Left hindlimb (tissue), 1 donor: ENCODE data around the gene SPIRE2.
"Not testable (repeated sequence)": the region's sequence is repeated elsewhere in the genome, so short reads cannot be mapped to it uniquely, and the experiment has no call there.

ENCODE experiments used
- DNase-seq: peaks from one replicate; pipeline ENCODE4 v3.0.0-alpha.2; 2018

Gene SPIRE2, protein sequence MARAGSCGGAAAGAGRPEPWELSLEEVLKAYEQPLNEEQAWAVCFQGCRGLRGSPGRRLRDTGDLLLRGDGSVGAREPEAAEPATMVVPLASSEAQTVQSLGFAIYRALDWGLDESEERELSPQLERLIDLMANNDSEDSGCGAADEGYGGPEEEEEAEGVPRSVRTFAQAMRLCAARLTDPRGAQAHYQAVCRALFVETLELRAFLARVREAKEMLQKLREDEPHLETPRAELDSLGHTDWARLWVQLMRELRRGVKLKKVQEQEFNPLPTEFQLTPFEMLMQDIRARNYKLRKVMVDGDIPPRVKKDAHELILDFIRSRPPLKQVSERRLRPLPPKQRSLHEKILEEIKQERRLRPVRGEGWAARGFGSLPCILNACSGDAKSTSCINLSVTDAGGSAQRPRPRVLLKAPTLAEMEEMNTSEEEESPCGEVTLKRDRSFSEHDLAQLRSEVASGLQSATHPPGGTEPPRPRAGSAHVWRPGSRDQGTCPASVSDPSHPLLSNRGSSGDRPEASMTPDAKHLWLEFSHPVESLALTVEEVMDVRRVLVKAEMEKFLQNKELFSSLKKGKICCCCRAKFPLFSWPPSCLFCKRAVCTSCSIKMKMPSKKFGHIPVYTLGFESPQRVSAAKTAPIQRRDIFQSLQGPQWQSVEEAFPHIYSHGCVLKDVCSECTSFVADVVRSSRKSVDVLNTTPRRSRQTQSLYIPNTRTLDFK

DNA sequence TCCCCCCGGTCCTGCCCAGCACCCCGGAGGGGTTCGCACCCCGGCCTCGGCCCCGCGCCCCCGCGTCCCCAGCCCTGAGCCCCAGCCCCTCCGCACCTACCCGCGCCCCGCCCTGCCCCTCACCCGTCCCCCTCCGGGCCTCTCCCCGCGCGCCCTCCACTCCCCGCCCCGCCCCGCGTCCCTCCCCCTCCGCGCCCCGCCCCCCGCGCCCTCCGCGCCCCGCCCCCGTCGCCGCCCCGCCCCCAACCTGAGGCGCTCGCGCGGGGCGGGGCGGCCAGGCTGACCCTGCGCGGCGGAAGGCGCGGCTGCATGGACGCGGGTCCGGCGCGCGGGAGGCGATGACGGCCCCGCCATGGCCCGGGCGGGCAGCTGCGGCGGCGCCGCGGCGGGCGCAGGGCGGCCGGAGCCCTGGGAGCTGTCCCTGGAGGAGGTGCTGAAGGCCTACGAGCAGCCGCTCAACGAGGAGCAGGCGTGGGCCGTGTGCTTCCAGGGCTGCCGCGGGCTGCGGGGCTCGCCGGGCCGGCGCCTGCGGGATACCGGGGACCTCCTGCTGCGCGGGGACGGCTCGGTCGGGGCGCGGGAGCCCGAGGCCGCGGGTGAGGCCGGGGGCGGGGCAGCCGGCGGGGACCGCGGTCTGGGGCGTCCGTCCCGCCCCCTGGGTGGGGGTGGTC lies at the start of gene SPIRE2:
Gene SPIRE2, plus strand, starts transcription at position 277 of the 671 bp plus-strand sequence. Its CDS starts 76 bp downstream, at position 353.
- DNase-seq, result peak; percentile 85

- no peak for DNase-seq
Observed at GRCh38 chr16:89779231-89779908, 48.9 kb upstream of the SPIRE2 start.

DNA sequence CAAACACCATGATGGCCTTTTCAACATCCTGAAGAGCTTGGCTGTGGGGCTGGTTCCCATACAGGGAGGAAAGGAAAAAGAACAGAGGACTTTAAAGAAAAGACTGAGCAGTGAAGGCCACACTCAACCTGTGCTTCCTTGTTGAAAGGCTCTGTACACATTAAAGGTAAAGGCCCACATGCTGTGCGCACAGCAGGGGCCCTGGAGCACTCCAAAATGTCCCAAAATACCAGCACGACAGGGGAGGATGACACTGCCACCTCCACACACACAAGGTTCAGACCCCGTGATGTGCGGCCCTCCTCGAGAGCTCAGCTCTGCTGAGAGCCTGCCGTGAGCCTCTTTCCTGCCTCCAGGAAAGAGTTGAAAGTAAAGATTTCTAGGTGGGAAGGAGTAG lies 48.4 kb upstream of the SPIRE2 start:
- no peak for DNase-seq

GRCh38 chr16:89782489-89782888 lies 45.8 kb upstream of the SPIRE2 start:
- no peak for DNase-seq

- DNase-seq, result not testable (repeated sequence)
Observed at GRCh38 chr16:89783952-89784351, 44.3 kb upstream of the SPIRE2 start.

GRCh38 chr16:89784406-89784805 lies 43.9 kb upstream of the SPIRE2 start:
- no peak for DNase-seq

DNA sequence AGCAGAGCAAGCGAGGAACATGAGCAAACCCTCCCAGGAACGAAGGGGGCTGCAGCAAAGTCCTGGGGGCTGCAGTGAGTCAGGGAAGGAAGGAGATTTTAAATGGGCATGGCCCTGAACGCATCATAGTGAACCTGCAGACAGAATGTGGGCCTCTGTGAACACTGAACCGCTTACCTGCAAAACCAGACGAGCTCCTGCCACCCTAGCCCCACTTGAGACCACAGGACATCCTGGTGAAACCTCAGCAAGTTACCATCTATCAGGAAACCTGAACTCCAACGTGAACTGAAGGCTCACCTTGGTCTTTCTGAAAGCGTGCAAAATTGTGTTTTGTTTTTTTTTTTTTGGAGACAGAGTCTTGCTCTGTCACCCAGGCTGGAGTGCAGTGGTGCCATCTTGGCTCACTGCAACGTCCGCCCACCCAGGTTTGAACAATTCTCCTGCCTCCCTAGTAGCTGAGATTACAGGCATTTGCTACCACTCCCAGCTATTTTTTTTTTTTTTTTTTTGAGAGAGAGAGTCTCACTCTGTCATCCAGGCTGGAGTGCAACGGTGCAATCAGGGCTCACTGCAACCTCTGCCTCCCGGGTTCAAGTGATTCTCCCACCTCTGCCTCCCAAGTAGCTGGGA lies 42.6 kb upstream of the SPIRE2 start:
- DNase-seq, result no peak

- DNase-seq, result no peak
Observed at GRCh38 chr16:89786474-89787364, 41.6 kb upstream of the SPIRE2 start.

- DNase-seq, result no peak
Observed at GRCh38 chr16:89787365-89787805, 40.9 kb upstream of the SPIRE2 start.

DNA sequence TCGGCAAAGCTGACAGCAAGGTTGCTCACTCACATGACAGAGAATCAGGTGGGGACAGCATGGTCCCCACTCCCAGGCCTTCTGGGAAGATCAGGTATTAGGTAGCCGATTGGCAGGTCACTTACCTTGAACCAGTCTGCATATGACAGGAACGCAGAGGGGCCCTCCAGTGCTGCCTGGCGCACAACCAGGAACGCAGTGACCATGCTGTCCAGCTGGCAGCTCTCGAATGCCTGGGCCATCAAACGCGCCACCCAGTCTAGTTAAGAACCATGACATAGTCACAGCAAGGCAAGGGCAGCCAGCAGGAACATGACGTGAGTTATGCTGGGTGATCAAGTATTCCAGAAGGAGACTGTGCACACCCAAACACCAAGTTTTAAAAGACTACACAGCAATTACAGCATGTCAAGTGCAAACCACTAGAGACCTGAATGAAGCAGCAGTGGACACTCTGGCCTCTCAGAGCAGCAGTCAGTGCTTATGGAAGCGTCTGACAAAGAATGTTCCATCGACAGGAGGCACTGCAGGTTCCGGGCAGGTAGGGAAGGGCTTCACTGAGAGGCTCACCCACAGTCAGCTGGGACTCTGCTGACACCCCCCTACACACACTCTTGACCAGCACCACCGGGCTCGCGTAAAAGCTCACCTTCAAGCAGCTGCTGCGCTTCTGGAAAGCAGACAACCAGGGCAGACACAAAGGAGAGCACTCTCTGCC lies 36.8 kb upstream of the SPIRE2 start:
- no peak for DNase-seq

DNA sequence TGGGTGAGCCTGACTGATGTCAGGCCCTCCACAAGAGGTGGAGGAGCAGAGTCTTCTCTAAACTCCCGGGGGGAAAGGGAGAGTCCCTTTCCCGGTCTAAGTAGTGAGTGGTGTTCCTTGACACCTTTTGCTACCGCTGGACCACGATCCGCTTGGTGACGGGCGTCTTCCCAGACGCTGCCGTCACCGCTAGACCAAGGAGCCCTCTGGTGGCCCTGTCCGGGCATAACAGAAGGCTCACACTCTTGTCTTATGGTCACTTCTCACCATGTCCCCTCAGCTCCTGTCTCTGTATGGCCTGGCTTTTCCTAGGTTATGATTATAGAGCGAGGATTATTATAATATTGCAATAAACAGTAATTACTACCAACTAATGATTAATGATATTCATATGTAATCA lies 35.2 kb upstream of the SPIRE2 start:
- not testable (repeated sequence) for DNase-seq

- DNase-seq, result no peak
Observed at GRCh38 chr16:89793955-89794354, 34.3 kb upstream of the SPIRE2 start.

DNA sequence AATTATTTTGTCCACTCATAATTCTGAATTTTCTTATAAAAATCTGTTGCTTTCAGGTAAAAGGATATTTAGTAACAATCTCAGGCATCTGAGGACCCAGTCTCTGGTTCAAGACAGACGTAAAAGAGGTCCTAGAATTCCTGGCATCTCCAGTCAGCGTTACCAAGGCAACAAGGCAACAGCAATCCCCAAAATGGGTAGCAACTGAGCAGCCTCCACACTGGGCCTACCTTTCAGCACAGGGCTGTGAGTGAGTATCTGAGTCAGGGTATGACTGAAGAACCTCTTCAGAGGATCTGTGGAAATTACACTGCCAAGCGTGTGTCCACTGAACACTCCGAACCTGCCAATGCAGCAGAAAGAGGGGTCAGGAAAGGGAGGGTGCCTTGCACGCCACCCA lies 32.6 kb upstream of the SPIRE2 start:
- no peak for DNase-seq

GRCh38 chr16:89796104-89796503 lies 32.2 kb upstream of the SPIRE2 start:
- no peak for DNase-seq

- DNase-seq, result no peak
Observed at GRCh38 chr16:89798126-89798525, 30.1 kb upstream of the SPIRE2 start.

- DNase-seq, result no peak
Observed at GRCh38 chr16:89798832-89799370, 29.4 kb upstream of the SPIRE2 start.

DNA sequence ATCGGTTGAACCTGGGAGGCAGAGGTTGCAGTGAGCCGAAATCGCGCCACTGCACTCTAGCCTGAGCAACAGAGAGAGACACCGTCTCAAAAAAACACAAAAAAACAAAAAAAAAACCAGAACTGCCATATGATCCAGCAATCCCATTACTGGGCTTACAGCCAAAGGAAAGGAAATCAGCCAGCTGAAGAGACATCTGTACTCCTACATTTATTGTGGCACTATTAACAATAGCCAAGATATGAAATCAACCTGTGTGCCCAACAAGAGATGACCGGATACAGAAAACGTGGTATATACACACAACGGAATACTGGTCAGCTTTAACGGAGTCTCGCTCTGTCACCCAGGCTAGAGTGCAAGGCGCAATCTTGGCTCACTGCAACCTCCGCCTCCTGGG lies 26.5 kb upstream of the SPIRE2 start:
- DNase-seq, result no peak

GRCh38 chr16:89805136-89805905 lies 23.0 kb upstream of the SPIRE2 start:
- DNase-seq, result no peak

DNA sequence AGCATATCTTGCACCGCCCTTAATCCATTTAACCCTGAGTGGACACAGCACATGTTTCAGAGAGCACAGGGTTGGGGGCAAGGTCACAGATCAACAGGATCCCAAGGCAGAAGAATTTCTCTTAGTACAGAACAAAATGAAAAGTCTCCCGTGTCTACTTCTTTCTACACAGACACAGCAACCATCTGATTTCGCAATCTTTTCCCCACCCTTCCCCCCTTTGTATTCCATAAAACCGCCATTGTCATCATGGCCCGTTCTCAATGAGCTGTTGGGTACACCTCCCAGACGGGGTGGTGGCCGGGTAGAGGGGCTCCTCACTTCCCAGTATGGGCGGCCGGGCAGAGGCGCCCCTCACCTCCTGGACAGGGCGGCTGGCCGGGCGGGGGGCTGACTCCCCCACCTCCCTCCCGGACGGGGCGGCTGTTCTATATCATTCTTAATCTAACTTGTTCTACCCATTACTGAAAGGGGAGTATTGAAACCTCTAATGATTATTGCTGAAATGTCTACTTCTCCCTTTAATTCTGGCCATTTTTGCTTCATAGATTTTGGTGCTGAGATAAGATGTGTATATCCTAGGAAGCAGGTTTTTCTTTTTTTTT lies 21.6 kb upstream of the SPIRE2 start:
- DNase-seq, result not testable (repeated sequence)
